Activated CD4-positive, alpha-beta T cell treated with anti-CD3 and anti-CD28 coated beads for 24 hours (primary cell): ENCODE measurements around the gene PRPF38A.

Experiments
- DNase-seq, 2 donors: peaks; one replicate each; pipeline ENCODE4 v3.0.0-alpha.2; 2020; ENCODE audit warnings: low read depth in 2 of 2

PRPF38A gene

DNA sequence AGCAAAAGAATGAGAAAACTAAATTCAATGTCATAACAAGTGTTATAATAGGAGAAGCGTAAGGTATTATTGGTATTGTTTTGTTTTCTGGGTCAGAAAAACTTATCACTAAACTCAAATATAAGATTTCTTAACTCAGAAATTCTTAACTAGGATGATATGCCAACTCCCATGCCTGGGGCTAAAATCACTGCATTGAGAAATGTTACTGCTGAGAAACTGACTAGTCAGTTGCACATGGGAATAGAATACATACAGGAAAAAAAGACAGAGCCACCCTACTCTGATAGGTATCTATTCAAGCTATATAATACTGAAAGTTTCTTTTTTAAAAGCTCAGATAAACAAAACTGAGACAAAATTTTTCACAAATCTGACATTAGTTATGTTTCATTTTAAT is 56.3 kb downstream of the PRPF38A start:
- DNase-seq: no peak

- no peak for DNase-seq
These were observed 57.4 kb downstream of the PRPF38A start for GRCh38 chr1:52461821-52462220.

- DNase-seq: no peak
These were observed 59.5 kb downstream of the PRPF38A start for GRCh38 chr1:52463891-52464290.

GRCh38 chr1:52469108-52469507 is 64.7 kb downstream of the PRPF38A start:
- no peak for DNase-seq
